GM13976 (cell line): Measurements from ENCODE around the gene PPIF.

Source experiments
- DNase-seq: peaks from one replicate; pipeline ENCODE4 v3.0.0; 2012; ENCODE audit warnings: low spot score
- CTCF ChIP-seq: IDR thresholded peaks from 2 replicates; pipeline ENCODE4 v1.5.1; 2012; ENCODE audit warnings: borderline replicate concordance, mild to moderate bottlenecking; ENCODE audit not compliant: insufficient read depth; ENCODE audit errors: extremely low read depth, missing control alignments, control extremely low read depth
- in situ Hi-C: fragments of 300-500 bp; cut with MboI; formaldehyde crosslinking; loops from one replicate; pipeline ENCODE4 v1.12.0; 2022; ENCODE audit warnings: low sequenced_read_pairs, mixed read lengths, inconsistent platforms; ENCODE audit not compliant: unreplicated experiment

Gene PPIF

GRCh38 chr10:79382491-79382941, 35.2 kb downstream of the PPIF start:
- in situ Hi-C loops, result no loop called here
- TF ChIP-seq CTCF, result no peak
- DNase-seq, result no peak

GRCh38 chr10:79383974-79384606, 36.8 kb downstream of the PPIF start:
- in situ Hi-C loops, result no loop called here
- DNase-seq, result peak; percentile 20
- TF ChIP-seq CTCF, result no peak

DNA sequence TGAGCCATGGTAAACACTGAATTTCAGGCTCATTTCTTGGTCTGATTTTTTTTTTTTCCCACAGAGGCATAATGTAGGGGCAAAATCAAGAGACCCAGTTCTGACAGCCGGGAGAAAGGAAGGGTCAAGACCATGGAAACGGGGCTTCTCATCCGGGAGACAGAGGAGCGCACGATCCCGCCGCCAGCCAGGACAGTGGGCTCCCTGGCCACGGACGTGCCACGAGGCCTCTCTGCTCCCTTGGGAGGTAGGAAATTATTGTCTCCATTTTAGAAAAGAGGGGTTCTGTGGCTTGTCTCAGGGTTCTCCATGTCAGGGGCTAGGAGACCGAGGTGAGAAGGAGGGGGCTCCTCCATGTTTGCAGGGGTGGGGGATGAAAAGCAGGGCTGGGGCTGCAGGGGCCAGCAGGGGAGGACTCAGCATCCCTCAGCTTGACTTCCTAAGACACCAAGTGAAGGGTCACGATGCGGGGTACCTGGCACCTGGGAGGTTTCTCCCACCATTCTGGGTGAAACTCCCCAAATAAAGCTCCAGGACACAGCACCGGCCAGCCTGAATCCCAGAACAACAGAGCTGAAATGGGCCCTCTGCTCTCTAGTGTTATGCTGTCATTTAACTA, 37.6 kb downstream of the PPIF start:
- in situ Hi-C loops, result no loop called here
- DNase-seq, result peak; percentile 25
- no peak for TF ChIP-seq CTCF

GRCh38 chr10:79385392-79385795, 38.1 kb downstream of the PPIF start:
- in situ Hi-C loops, result no loop called here
- no peak for TF ChIP-seq CTCF
- DNase-seq, result peak; percentile 16

GRCh38 chr10:79385804-79386531, 38.7 kb downstream of the PPIF start:
- no peak for TF ChIP-seq CTCF
- in situ Hi-C loops, result no loop called here
- DNase-seq, result peak; percentile 41

- DNase-seq, result peak; percentile 41
- TF ChIP-seq CTCF, result no peak
- in situ Hi-C loops, result no loop called here
These were observed 39.6 kb downstream of the PPIF start for GRCh38 chr10:79386637-79387465.
